Umbilical cord (tissue), 2 donors: Measurements from ENCODE around the gene SLFNL1. TPM values are rescaled to one million over a fixed set of nuclear protein-coding genes. Genes with fewer than 3 reads are reported as not detected.

Experiments used
- DNase-seq: peaks from one replicate; pipeline ENCODE4 v3.0.0-alpha.2; 2015; ENCODE audit warnings: low spot score
- total RNA-seq: library from RNA; depleted of rRNA; stranded (reverse); fragments of >200 nt; gene quantifications from one replicate; pipeline ENCODE4 v1.2.3, GENCODE V29; 2014; ENCODE audit warnings: low replicate concordance; ENCODE audit not compliant: insufficient read depth

SLFNL1 gene
- total RNA-seq, 1 donor from 2014 or later: 1.9 TPM

DNA sequence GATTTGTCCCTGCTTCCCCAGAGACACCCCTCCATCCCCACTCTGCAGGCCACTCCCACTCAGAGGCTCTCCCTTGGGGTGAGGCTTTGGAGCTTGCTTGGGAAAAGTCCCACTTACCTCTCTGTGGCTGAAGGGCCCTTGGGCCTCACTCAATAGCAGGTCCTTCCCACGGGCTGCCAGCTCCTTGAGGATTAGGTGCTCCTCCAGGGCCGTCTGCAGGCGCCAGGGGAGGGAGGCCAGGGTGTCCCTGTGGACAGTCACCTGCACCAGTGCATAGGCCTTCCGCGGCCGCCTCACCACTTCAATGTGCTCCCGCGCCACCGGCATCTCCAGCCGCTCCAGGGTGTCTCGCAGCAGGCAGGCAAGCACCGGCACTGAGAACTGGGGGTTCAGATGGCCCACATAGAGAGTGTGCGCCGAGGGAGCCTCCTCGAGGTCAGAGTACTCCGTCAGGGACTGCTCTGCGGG is 1.4 kb downstream of the SLFNL1 start:
- no peak for DNase-seq

DNA sequence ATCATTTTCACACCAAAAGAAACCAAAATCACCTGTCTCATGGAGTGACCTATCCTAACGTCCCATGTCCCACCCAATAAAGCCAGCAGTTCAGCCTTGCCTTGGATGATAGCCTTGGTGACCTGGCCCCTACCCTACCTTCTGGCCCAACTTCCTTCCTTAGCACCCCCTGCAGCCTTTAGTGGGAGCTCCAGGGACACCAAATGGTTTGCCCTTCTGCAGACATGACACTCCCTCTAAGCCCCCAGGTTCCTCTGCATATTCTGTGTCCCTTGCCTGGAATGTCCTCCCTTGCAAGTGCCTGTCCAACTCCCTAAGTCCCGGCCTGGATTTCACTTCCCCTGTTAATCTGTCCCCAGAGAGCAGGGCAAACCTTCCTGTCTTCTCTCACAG is 2.2 kb downstream of the SLFNL1 start:
- no peak for DNase-seq

- DNase-seq: no peak
These were observed 3.5 kb downstream of the SLFNL1 start for GRCh38 chr1:41018018-41018410.

DNA sequence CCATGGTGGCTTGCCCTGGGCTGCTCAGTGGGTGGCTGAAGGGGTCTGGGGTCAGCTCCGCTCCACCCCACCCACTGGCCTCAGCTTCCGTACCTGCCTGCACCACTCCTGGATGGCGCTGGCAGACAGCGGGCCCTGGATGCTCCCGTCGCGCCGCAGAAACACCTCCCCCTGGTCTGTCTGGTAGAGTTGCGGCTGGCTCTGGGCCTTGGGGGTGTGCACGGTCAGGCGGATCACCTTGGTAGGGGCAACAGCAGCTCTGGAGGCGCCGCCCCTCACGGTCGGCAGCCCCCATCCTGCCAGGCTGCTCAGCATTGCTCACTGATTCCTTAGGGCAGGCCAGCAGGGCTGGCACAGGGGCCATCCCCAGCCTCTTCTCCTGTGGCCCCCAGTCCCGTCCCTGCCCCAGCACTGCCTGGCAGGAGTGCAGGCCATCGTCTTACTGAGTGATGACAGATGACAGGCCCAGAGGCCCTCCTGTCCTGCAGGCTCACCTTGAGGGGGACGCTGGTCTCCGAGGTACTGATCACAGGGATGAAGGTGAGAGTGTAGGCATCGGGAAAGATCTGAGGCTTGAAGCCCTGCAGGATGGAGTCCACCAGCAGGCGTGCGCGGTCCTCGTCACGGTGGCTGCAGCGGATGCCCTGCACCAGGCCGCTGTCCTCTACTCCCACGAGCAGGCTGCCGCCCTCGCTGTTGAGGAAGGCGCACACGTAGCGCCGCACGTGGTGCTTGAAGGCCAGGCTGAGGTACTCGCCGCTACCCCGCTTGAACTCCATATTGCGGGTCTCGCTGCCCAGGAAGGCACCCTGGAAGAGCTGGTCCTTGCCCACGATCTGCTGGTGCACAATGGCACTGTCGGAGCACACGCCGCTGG is 4.1 kb downstream of the SLFNL1 start:
- no peak for DNase-seq

- DNase-seq: no peak
These were observed 5.5 kb downstream of the SLFNL1 start for GRCh38 chr1:41015897-41016470.

GRCh38 chr1:41015281-41015896 is 6.1 kb downstream of the SLFNL1 start:
- no peak for DNase-seq

DNA sequence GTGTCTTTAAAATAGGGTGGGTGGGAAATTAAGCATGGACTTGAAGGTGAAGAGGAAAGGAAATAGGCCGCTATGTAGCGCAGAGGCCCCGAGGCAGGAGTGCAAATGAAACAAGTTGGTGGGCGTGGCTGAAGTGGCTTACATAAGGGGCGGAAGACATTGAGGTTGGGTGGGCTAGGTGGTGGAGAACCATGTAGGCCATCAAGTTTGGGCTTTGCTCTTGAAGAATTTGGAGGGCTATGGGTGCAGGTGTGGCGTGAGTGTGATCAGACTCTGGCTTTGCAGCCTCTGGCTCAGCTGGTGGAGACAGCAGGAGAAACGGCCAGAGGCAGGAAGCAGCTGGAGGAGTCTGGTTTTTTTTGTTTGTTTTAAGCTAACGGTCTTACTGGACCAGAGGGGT is 6.7 kb downstream of the SLFNL1 start:
- DNase-seq: no peak

DNA sequence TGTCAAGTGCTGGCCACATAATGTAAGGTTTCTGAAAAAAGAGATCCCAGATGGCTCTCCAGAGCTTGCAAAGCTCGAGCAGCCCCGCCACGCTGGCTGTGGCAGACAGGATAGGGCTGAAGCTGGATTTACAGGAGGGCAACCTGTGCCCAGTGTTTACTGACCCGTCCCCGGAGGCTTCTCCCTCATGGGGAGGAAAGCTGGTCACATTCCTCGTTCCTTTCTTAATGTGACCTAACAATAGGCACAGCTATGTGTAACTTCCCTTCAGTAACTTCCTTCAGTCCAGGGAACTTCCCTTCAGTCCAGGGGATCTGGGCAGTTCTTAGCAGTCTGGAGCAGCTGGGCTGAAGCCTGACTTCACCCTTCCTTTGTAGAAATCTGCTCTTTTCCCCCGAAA is 7.7 kb downstream of the SLFNL1 start:
- DNase-seq: no peak

GRCh38 chr1:41013024-41013423 is 8.5 kb downstream of the SLFNL1 start:
- DNase-seq: no peak

GRCh38 chr1:41010345-41010744 is 11.2 kb downstream of the SLFNL1 start:
- DNase-seq: no peak

DNA sequence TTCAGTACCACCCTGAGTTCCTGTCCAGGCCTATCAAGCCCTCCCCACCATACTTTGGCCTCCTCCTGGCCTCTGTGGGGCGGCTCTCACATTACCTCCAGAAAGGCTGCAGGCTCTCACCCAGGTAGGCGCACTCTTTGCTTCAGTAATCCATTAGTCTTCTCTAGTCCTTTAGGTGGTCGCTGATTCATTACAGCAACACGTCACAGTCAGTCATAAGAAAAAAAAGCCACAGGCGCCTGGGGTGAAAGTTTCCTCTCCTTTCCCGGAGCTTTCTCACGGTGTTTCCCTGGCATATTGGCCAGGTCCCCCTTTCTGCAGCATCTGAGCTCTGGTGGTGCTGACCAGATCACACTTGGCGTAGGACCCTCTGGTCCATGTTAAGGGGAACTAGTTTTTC is 12.1 kb downstream of the SLFNL1 start:
- DNase-seq: no peak

GRCh38 chr1:41006942-41007865 is 14.3 kb downstream of the SLFNL1 start:
- no peak for DNase-seq

- no peak for DNase-seq
These were observed 15.6 kb downstream of the SLFNL1 start for GRCh38 chr1:41005876-41006275.

GRCh38 chr1:41003640-41004220 is 17.8 kb downstream of the SLFNL1 start:
- DNase-seq: peak; percentile 97

DNA sequence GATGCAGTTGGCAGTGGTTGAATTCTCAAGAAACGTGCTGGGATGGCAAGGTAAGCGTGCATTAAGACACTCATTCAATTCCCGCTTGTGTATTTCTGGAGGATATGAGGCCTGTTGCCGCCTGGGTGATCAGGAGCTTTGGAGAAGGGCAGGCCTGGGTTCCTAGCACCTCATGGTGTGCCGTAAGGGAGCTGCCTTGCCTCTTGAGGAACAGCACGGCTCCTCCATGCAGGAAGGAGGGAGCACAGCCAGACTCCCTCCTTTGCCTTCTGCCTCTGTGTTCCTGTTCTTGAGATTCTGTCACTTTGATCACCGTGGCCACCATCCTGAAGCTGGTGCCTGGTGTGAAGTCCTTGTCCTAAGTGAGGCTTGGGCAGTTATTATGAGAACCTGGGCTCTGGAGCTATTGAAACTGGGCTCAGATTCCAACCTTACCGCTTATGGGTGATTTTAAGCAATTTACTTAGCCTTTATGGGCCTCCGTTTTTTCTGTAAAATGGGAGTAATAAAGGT is 18.3 kb downstream of the SLFNL1 start:
- no peak for DNase-seq

DNA sequence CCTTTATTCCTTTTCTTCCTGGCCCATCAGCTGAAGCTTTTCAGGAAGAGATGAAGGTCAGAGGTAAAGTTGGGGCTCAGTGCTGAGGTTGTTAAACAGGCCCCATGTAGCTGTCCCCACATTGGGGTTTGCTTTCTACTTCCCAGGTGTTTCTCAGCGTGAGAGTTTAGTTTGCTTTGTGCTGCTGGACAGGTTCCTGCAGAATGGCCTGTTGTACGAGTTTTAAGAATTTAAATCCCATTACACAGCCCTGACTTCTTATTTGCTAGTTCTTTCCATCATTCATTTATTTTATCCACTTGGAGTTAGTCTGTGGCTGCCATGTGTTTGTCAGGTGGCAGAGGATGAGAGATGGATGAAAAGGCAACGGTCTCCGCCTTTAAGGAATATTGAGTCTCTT is 22.9 kb downstream of the SLFNL1 start:
- DNase-seq: no peak

GRCh38 chr1:40997096-40997495 is 24.4 kb downstream of the SLFNL1 start:
- peak; percentile 80 for DNase-seq

- no peak for DNase-seq
These were observed 32.5 kb downstream of the SLFNL1 start for GRCh38 chr1:40989066-40989465.

GRCh38 chr1:40988280-40988679 is 33.2 kb downstream of the SLFNL1 start:
- DNase-seq: no peak

- no peak for DNase-seq
These were observed 33.9 kb downstream of the SLFNL1 start for GRCh38 chr1:40987439-40988276.
